ENCODE measurements around the gene PDE4C. TPM values are rescaled to one million over a fixed set of nuclear protein-coding genes. Genes with fewer than 3 reads are reported as not detected.
A peak's percentile ranks its signal among the peaks of the same experiment; 100 is the strongest.

The PDE4C gene
- total and polyA plus RNA-seq, 9 of the 15 experiments (the other 6 are each of a cell fraction or from before 2014, with no cell fraction given), result 0.04 to 0.91 (median 0.20) TPM; not detected in 1

GRCh38 chr19:18251587-18252369 lies 25.5 kb upstream of the PDE4C start:
- Histone ChIP-seq H3K9me3 (replicated peaks; ENCODE audit: control insufficient read depth, insufficient read depth, low read depth, low read length) (no peaks in the 10 kb centered on the region), H3K9me1 (ENCODE audit: control insufficient read depth, insufficient read depth, low read length) (peaks cover 3% of the 10 kb centered on the region), H3K4me3 (no peak overlapping the region), H3K27ac (ENCODE audit: extremely low read depth, low read depth, low read length) (no peak overlapping the region), H3K4me1 (replicated peaks in 1 of 2; ENCODE audit: control insufficient read depth in 2 of 2, insufficient read depth in 2 of 2, low read length in 2 of 2) (peaks cover 5 to 24% of the 10 kb centered on the region in 2 experiments; a peak in 3 of 5 replicates), H4K20me1 (replicated peaks; ENCODE audit: control insufficient read depth, insufficient read depth, low read length) (no peaks in the 10 kb centered on the region), H2AFZ (ENCODE audit: low read depth, low read length) (peak overlapping the region; percentile 71; the same call in 1 of the 2 replicates), H3K36me3 (ENCODE audit: control insufficient read depth, insufficient read depth, low read length) (no peaks in the 10 kb centered on the region), H3K79me2 (ENCODE audit: control insufficient read depth, insufficient read depth, low read length) (no peaks in the 10 kb centered on the region), H3K9ac (ENCODE audit: insufficient read depth in 1 of 2, low read depth in 2 of 2, low read length in 2 of 2) (no peak overlapping the region), H3K4me2 (ENCODE audit: insufficient read depth, low read length) (peak overlapping the region; percentile 54), H3K27me3 (ENCODE audit: control insufficient read depth in 2 of 2, insufficient read depth in 2 of 2, low read length in 2 of 2) (peaks cover 4 to 6% of the 10 kb centered on the region in 2 experiments; a peak in 2 of 5 replicates)
- no TSS peak for BruUV-seq (replicated peaks)
- POLR2A ChIA-PET, result interaction anchor here (0.5 to 1.8 kb wide), 6 partner anchors 8 to 247 kb away, joined by 3 to 6 read pairs (median 3); no protein-coding TSS in a partner anchor
- peak; percentile 95 for FAIRE-seq
- peak; percentile 77 to 84 (median 79) for DNase-seq (ENCODE audit: extremely low read depth in 1 of 4, low spot score in 3 of 4)
- ATAC-seq, result peak; percentile 86
- in situ Hi-C loops (cut with MboI), result loop anchor here (5.0 kb wide), 1 partner anchor 44 kb away; no protein-coding TSS in a partner anchor
- CTCF ChIA-PET (ENCODE audit: low intra/inter-chr PET ratio), result interaction anchor here (0.7 to 3.0 kb wide), 8 partner anchors 12 to 245 kb away, joined by 3 to 55 read pairs (median 5); partner anchors contain the start of genes ARRDC2 and RAB3A
- intact Hi-C loops (cut with micrococcal nuclease), result loop anchor here (1.0 to 5.0 kb wide), 3 partner anchors 43 to 189 kb away; no protein-coding TSS in a partner anchor
- whole genome bisulfite sequencing (ENCODE audit: insufficient coverage, low coverage, missing lambda C conversion rate), result 15% methylated on average over 19 of the region's 23 CpGs
- TF ChIP-seq KDM4B (IDR thresholded peaks at IDR 0.05; ENCODE audit: borderline replicate concordance in 2 of 2, low read depth in 1 of 2), result no peak
- TF ChIP-seq ZNF23 (CRISPR knock-in tag; IDR thresholded peaks at IDR 0.05), result no peak
- 0 out of 2 replicates have a peak, but pooled peaks have one; percentile 27 for TF ChIP-seq RB1 (IDR thresholded peaks at IDR 0.05; ENCODE audit: low read depth)
- TF ChIP-seq CC2D1A (IDR thresholded peaks at IDR 0.05), result peak; percentile 87
- TF ChIP-seq SRSF9 (IDR thresholded peaks at IDR 0.05; ENCODE audit: borderline replicate concordance, low read depth, low read length), result no peak
- peak in 1 of 3 experiments; percentile 7 for TF ChIP-seq YY1 (IDR thresholded peaks at IDR 0.05; ENCODE audit: borderline replicate concordance in 1 of 3, control insufficient read depth in 1 of 3, extremely low read depth in 1 of 3, insufficient read depth in 3 of 3, insufficient read length in 1 of 3, insufficient replicate concordance in 2 of 3, low read depth in 1 of 3, low read length in 2 of 3)
- TF ChIP-seq ESRRA (IDR thresholded peaks at IDR 0.05; ENCODE audit: borderline replicate concordance, low read depth), result peak; percentile 48; the same call in 1 of the 2 replicates
- TF ChIP-seq CXXC5 (CRISPR knock-in tag; IDR thresholded peaks at IDR 0.05), result 0 out of 2 replicates have a peak, but pooled peaks have one; percentile 20
- no peak for TF ChIP-seq TAL1 (IDR thresholded peaks at IDR 0.05)
- peak; percentile 56; the same call in 1 of the 2 replicates for TF ChIP-seq XRCC5 (IDR thresholded peaks at IDR 0.05; ENCODE audit: low read depth, low read length)
- peak; percentile 44; the same call in 1 of the 2 replicates for TF ChIP-seq MYC (IDR thresholded peaks at IDR 0.05; ENCODE audit: low read depth, low read length)
- no peak for TF ChIP-seq MYC (CRISPR knock-in tag; IDR thresholded peaks at IDR 0.05; ENCODE audit: borderline replicate concordance, low read depth)
- TF ChIP-seq, protein P1, sequence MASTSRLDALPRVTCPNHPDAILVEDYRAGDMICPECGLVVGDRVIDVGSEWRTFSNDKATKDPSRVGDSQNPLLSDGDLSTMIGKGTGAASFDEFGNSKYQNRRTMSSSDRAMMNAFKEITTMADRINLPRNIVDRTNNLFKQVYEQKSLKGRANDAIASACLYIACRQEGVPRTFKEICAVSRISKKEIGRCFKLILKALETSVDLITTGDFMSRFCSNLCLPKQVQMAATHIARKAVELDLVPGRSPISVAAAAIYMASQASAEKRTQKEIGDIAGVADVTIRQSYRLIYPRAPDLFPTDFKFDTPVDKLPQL (IDR thresholded peaks at IDR 0.05; ENCODE audit: extremely low read depth, insufficient read length), result no peak
- no peak for TF ChIP-seq BRD9 (IDR thresholded peaks at IDR 0.05; ENCODE audit: low read depth, partially characterized antibody)
- peak; percentile 59 for TF ChIP-seq ZBTB33 (CRISPR knock-in tag; IDR thresholded peaks at IDR 0.05)
- no peak for TF ChIP-seq HDAC8 (tag; IDR thresholded peaks at IDR 0.05)
